Ishikawa (cell line): ENCODE results near the gene TPR.

ENCODE experiments used
- CEBPB ChIP-seq: IDR thresholded peaks from 2 replicates; pipeline ENCODE4 v1.6.1; 2012
- CREB1 ChIP-seq: IDR thresholded peaks from 2 replicates; pipeline ENCODE4 v1.6.1; 2012; ENCODE audit warnings: low read depth
- EGR1 ChIP-seq: IDR thresholded peaks from 2 replicates; pipeline ENCODE4 v1.6.1; 2012
- EP300 ChIP-seq: IDR thresholded peaks from 2 replicates; pipeline ENCODE4 v1.6.1; 2012; ENCODE audit warnings: borderline replicate concordance
- FOXM1 ChIP-seq: IDR thresholded peaks from 2 replicates; pipeline ENCODE4 v1.6.1; 2012; ENCODE audit warnings: low read depth, borderline replicate concordance
- MAX ChIP-seq: IDR thresholded peaks from 2 replicates; pipeline ENCODE4 v1.6.1; 2012
- NFIC ChIP-seq: IDR thresholded peaks from 2 replicates; pipeline ENCODE4 v1.6.1; 2012
- RAD21 ChIP-seq: IDR thresholded peaks from 2 replicates; pipeline ENCODE4 v1.6.1; 2012; ENCODE audit warnings: low read depth
- TAF1 ChIP-seq: IDR thresholded peaks from 2 replicates; pipeline ENCODE4 v1.6.1; 2012; ENCODE audit warnings: low read depth, mild to moderate bottlenecking
- TCF12 ChIP-seq: IDR thresholded peaks from 2 replicates; pipeline ENCODE4 v1.6.1; 2012; ENCODE audit warnings: low read depth
- TEAD4 ChIP-seq: IDR thresholded peaks from 2 replicates; pipeline ENCODE4 v1.6.1; 2012
- USF1 ChIP-seq: IDR thresholded peaks from 2 replicates; pipeline ENCODE4 v1.6.1; 2012
- YY1 ChIP-seq: IDR thresholded peaks from 2 replicates; pipeline ENCODE4 v1.6.1; 2012; ENCODE audit warnings: low read depth
- ZBTB7A ChIP-seq: IDR thresholded peaks from 2 replicates; pipeline ENCODE4 v1.6.1; 2012; ENCODE audit warnings: low read depth
- TF ChIP-seq, protein P1 (sequence below): IDR thresholded peaks from 2 replicates; pipeline ENCODE4 v1.6.1; 2012; ENCODE audit warnings: low read depth, mild to moderate bottlenecking

TPR gene

GRCh38 chr1:186337554-186337953 is 37.5 kb downstream of the TPR start:
- no peak for TF ChIP-seq USF1
- no peak for TF ChIP-seq TCF12
- no peak for TF ChIP-seq NFIC
- no peak for TF ChIP-seq EGR1
- no peak for TF ChIP-seq ZBTB7A
- TF ChIP-seq TAF1: no peak
- no peak for TF ChIP-seq FOXM1
- TF ChIP-seq CREB1: no peak
- TF ChIP-seq YY1: no peak
- TF ChIP-seq MAX: no peak

- TF ChIP-seq, protein P1, sequence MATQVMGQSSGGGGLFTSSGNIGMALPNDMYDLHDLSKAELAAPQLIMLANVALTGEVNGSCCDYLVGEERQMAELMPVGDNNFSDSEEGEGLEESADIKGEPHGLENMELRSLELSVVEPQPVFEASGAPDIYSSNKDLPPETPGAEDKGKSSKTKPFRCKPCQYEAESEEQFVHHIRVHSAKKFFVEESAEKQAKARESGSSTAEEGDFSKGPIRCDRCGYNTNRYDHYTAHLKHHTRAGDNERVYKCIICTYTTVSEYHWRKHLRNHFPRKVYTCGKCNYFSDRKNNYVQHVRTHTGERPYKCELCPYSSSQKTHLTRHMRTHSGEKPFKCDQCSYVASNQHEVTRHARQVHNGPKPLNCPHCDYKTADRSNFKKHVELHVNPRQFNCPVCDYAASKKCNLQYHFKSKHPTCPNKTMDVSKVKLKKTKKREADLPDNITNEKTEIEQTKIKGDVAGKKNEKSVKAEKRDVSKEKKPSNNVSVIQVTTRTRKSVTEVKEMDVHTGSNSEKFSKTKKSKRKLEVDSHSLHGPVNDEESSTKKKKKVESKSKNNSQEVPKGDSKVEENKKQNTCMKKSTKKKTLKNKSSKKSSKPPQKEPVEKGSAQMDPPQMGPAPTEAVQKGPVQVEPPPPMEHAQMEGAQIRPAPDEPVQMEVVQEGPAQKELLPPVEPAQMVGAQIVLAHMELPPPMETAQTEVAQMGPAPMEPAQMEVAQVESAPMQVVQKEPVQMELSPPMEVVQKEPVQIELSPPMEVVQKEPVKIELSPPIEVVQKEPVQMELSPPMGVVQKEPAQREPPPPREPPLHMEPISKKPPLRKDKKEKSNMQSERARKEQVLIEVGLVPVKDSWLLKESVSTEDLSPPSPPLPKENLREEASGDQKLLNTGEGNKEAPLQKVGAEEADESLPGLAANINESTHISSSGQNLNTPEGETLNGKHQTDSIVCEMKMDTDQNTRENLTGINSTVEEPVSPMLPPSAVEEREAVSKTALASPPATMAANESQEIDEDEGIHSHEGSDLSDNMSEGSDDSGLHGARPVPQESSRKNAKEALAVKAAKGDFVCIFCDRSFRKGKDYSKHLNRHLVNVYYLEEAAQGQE: no peak
- TF ChIP-seq RAD21: no peak
- no peak for TF ChIP-seq YY1
- TF ChIP-seq ZBTB7A: no peak
- TF ChIP-seq CREB1: no peak
- no peak for TF ChIP-seq CEBPB
- no peak for TF ChIP-seq FOXM1
- TF ChIP-seq TCF12: no peak
These were observed 44.3 kb downstream of the TPR start for GRCh38 chr1:186330758-186331157.

DNA sequence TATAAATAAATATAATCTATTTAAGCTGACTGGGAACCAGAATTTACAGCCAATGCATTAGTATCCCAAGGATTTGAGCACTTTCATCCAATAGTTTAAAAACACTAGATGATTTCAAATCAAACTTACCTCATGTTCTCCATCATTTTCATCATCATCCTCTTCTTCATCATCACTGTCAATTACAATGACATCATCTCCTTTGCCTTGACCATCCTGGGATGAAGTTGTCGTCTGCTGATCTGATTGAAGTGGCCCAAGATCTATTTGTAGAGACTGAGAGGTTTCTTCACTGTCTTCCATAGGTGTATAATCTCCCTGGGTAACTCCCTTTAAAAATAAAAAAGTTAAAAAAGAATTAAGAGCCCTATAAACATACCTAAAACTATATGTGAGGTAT is 47.7 kb downstream of the TPR start:
- TF ChIP-seq CREB1 (no peak), FOXM1 (no peak), CEBPB (no peak), ZBTB7A (no peak), EGR1 (no peak), MAX (no peak), TEAD4 (no peak), NFIC (no peak), TAF1 (no peak), TCF12 (no peak), RAD21 (no peak), EP300 (no peak)
- TF ChIP-seq, protein P1: no peak

- TF ChIP-seq FOXM1 (no peak), EP300 (no peak), CREB1 (no peak), NFIC (no peak), MAX (no peak), TAF1 (no peak), YY1 (no peak), ZBTB7A (no peak), EGR1 (no peak), TEAD4 (no peak), CEBPB (no peak), RAD21 (no peak), USF1 (no peak), TCF12 (no peak)
- TF ChIP-seq, protein P1: no peak
These were observed 49.0 kb downstream of the TPR start for GRCh38 chr1:186326009-186326408.

- TF ChIP-seq CEBPB (no peak), TAF1 (no peak), NFIC (no peak), ZBTB7A (no peak), FOXM1 (no peak), YY1 (no peak), EP300 (no peak), USF1 (no peak), RAD21 (no peak), EGR1 (no peak), TCF12 (no peak)
- TF ChIP-seq, protein P1: no peak
These were observed 49.8 kb downstream of the TPR start for GRCh38 chr1:186325239-186325638.
